Stimulated activated CD8-positive, alpha-beta memory T cell treated with anti-CD3 and anti-CD28 coated beads, Interleukin-15, amount 100 ng/mL, for 48 hours (primary cell): ENCODE measurements around the gene AEN.
"Not testable (repeated sequence)": the region's sequence is repeated elsewhere in the genome, so short reads cannot be mapped to it uniquely, and the experiment has no call there.

Experiments used
- DNase-seq, 2 donors: peaks; one replicate each; pipeline ENCODE4 v3.0.0-alpha.2; 2020; ENCODE audit warnings: low read depth in 2 of 2

AEN gene

DNA sequence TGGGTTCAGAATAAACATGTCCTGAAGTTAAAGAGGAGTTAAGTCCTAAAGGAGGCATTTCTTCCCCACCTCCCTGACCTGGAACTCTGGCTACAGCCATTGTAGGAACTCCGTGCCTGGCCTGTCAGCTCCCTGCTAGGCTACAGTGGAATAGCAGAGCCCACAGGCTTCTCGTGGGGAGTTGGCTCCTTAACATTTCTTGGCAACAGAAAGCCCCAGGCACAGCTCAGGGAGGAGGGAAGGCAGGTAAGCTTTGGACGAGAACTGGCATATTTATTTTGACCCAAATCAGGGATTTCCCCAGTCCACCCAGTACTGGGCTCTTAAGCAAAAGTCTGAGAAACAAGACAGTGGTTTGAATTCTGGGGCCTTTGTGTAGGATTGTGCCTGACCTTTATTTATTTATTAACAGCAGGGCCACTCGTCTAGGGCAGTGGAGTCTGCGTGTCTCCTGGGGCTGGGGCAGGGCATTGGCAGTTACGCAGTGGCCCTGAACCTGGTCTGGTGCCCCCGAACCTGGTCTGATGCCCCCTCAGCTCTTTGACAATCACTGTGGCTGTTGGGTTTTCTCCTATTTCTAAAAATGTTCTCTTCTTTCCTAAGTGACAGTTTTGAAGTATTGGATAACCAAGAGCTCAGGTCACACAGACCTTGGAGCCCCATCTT is 9.8 kb downstream of the AEN start:
- DNase-seq: no peak

DNA sequence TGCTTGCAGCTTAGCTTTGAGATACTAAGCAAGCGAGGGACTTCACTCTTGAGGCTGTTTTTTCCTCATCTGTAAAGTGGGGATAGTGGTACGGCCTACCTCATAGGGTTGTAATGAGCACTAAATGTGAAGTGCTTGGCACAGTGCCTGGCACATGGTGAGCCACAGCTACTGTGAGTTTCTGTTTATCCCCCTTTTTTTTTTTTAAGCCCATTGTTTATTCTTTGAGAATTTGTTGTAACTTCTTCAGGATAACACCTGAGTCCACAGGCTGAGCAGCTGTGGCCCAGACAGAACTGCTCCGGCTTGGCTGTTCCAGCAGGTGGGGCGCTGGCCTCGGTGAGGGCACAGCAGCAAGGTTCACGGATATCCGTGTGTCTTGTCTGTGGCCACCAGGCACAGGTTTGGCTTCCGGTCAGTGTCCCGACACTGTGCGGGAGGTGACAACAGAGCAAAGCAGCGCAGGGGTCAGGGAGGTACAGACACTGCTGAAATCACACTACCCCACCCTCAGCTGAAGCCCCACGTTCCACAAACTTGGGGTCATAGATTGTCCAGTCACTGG is 10.4 kb downstream of the AEN start:
- no peak for DNase-seq

DNA sequence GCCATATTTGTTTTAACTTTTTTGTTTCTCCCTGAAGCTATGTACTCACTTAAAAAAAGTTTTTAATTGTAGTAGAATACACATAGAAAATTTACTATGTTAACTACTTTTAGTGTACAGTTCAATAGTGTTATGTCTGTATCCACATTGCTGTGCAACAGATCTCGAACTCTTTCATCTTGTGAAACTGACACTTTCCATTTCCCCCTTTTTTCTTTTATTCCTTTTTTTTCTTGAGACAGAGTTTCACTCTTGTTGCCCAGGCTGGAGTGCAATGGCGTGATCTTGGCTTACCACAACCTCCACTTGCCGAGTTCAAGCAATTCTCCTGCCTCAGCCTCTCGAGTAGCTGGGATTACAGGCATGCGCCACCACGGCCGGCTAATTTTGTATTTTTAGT is 11.7 kb downstream of the AEN start:
- not testable (repeated sequence) for DNase-seq

DNA sequence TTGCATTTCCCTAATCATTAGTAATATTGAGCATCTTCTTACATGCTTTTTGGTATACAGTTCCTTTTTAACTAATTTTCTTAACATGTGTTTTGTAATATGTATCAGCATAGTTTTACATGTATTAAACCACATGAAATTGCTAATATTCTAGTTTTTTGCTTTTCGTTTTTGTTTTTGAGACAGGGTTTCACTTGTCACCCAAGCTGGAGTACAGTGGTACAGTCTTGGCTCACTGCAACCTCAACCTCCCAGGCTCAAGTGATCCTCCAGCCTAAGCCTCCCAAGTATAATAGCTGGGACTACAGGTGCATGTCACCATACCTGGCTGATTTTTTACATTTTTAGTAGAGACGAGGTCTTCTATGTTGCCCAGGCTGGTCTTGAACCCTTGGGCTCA is 13.3 kb downstream of the AEN start:
- no peak for DNase-seq

DNA sequence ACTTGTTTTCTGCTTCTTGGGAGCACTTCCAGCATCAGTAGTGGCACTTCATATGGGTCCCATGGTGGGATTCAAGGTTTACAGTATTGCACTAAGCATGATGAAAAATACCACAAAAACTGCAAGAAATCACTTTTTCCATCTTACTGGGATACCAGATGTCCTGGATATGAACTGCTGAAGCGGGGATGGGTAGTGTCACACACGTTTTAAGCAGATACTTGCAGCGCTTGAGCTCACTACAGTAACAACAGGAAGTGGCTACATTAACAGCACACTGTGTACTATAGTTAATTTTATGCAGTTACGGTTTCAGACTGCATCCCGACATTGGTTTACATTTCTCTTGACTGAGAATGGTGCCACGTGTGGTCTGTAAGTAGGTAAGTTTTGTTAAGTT is 14.2 kb downstream of the AEN start:
- no peak for DNase-seq

DNA sequence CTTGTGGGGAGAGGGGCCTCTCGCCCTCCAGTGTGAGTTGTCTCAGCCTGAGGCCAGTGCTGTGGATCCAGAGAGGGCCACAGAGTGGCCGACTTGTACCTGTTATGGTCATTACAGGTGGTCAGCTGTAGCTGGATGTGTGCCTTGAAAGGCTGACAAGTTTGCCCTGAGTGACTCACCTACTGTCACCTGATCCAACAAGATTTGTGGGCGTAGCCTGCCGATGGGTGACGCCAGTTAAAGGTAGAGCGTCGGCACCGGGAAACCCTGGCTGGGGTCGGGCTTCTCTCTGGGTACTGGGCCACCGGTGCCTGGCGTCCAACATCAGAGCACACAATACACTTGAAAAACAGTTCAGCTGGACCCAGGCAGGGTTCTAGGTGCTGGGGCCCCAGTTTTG is 14.9 kb downstream of the AEN start:
- no peak for DNase-seq

DNA sequence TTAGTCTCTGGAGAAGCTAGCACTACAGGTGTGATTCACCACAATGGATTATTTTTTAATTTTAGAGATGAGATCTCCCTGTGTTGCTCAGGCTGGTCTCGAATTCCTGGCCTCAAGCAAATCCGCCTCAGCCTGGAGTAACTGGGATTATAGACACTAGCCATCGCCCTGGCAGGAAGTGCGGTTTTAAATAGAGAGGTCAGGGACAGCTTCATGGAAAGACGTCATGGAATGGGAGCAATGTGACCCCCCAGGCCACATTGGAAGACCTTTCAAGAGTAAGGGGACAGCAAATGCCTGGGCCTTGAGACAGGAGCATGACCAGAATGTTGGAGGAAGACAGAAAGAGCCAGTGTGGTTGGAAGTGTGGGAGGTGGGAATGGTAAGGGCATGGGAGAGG is 15.5 kb downstream of the AEN start:
- no peak for DNase-seq

DNA sequence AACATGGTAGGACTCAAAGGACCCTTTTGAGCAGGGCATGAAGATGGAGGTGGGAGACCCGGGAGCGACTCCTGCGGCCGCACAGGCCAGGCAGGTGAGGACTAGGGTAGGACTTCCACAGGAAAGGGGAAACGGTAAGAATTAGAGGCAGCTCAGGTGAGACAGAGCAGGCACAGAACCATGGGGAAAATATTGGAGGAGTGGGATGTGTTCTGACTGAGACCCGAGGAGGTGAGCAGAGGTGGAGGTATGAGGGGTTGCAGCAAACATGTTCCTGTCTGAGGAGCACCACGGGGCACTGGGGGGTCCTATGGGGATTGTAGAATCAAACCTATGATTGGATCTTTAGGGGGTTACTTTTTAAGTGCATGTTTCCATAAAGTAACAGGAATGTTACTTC is 16.3 kb downstream of the AEN start:
- no peak for DNase-seq

DNA sequence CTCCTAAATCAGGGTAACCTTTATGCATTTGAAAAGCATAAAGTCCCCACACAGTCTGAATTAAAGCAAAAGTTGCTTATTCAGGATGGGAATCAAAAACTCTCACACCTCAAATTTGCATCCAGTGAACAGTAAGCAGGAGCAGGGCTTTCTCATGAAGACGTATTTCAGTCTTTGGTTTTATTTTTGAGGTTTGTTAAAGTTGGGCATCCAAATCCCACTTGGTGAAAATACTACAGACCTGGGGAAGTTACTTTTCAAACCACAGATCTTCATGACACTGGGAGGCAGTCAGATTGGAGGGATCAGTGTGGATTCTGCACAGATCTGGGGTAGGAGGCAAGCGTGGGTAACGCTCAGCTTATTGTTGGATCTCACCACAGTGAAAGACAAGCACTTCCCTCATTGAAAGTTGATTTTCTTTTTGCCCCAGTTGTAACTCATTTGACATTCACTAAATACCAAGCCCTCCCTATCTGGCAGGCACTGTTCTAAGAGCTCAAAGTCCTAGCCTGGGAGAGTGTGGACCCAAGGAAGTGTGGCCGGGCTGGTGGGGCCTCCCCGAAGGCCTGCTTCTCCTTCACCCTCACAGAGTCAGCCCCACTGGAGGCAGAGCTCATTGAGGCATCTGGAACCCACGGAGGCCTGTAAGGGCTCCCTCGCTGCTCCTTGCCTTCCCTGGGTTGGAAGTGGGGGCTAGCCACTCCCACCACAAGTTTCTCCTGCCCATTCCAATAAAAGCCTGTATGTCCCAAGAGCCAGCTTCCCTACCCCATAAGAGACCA is 16.9 kb downstream of the AEN start:
- DNase-seq: no peak

DNA sequence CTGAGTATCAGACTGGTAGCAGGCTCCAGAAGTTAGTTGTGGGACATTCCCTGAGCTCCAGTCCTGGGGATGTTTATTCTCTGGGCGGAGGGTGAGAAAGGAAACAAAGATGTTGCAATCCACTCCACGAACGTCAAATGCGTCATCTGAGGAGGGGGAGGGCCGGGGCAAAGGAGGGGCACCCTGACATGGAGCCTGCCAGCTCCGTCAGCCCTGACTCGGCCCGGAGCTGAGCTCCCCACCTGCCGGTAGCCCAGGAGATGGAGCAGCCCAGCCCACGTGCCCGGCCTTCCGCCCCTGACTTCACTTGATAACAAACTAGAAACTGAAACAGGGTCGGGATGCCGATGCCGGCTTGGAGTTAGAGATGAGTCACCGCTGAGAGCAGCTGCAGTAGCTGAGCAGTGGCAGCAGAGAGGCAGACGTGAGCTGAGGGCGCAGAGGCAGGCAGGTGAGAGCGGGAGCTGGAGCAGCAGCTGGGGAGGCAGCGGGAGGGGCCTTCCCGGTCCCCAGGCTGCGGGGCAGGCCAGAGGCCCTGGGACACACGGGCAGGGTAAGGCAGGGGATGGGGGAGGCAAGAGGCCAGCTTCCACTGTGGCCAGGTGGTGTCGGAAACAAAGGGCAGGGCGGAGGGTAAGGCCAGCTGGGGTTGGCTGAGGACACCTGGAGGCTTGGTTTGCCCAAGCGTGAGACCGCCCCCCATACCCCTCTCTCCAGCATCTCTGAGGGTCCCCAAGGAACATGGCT is 17.7 kb downstream of the AEN start, which contains the start of gene ISG20:
TSS of gene ISG20 (plus strand) at position 391 of the 747 bp plus-strand sequence. CDS start at position 742, 351 bp downstream.
- DNase-seq: peak; percentile 93 to 96

DNA sequence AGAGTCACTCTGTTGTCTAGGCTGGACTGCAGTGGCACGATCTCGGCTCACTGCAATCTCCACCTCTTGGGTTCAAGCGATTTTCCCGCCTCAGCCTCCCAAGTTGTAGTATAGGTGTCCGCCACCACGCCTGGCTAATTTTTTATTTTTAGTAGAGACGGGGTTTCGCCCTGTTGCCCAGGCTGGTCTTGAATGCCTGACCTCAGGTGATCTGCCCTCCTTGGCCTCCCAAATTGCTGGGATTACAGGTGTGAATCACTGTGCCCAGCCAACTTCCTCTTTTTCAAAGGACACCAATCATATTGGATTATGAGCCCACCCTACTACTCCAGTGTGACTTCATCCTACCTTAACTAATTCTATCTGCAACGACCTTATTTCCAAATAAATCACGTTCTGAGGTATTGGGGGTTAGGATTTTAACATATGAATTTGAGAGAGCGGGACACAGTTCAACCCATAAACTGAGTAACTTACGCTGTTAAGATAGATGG is 20.9 kb downstream of the AEN start:
- DNase-seq: no peak

DNA sequence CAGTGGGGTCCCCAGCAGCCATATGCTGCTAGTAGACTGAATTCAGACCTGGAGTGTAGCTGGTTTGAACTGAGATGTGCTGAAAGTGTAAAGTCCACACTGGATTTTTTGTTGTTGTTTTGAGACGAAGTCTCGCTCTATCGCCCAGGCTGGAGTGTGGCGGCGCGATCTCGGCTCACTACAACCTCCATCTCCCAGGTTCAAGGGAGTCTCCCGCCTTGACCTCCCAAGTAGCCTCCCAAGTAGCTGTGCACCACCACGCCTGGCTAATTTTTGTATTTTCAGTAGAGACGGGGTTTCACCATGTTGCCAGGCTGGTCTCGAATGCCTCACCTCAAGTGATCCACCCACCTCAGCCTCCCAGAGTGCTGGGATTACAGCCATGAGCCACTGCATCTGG is 21.4 kb downstream of the AEN start:
- DNase-seq: not testable (repeated sequence)

DNA sequence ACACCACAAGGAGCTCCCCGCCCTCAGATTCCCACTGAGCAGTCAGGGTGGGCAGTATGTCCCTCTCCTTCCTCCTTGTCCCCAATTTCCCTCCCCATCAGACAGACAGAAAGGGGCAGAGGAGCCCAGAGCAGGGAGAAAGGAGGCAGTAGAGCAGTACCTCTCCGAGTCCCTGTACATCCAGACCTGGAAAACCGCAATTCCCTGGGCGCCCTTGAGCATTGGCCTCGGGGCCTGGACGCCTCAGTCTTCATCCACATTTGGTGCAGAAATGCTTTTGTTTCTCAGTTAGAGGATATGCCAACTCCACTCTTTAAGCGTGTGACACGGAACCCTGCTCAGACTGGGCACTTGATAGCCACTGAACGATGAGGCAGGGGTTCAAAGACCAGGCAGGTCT is 23.6 kb downstream of the AEN start:
- DNase-seq: no peak

DNA sequence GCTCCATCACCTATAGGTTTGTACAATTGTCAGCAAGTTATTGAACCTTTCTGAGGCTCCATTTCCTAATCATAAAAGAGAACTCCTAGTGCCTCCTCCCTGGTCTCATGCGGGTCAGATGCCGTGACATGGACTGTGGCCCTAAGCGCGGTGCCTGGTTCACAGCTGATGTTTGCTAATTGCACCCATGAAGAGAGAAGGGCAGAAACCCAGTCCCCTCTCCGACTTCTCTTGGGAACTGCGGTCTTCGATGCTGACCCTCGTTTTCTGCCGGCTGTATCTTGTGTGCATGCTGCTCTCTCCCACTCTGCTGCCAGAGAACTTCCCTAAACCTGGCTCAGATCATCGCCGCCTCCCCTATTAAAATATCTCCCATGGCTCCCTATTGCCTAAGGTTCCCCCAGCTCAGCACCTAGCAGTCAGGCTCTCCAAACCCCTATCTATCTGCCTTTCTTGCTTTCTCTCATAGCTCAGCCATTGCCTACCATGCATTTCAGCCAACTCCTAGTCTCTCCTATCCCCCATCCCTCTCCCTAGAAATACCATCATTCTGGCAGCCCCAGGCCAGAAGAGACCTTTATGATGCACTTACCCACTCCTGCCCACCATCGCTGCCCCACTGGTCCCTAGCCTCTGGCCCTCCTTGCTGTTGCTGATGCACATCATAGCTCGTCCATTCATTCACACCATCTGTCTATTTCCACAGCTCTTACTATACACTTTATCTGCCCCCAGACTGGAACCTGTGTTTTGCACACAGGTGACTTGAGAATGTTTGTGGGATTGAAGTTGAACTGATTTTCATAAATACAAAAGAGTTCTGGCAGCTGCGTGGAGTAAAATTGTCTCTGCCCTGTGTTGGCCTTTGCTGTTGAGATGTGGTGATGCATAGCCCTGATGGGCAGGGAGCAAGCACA is 24.3 kb downstream of the AEN start:
- no peak for DNase-seq

DNA sequence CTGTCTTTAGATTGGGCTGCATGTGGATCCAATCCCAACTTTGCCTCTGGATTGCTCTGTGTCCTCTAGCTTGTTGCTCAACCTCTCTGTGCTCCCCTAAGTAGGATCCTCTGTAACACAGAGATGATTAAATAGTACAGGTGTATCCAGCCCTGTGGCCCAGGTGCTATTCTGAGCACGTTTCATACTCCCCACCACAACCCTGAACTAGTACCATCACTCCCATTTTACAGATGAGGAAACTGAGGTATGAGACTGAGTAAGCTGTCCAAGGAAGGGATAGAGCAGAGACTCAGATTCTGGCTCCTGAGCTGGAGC is 24.9 kb downstream of the AEN start:
- DNase-seq: no peak

DNA sequence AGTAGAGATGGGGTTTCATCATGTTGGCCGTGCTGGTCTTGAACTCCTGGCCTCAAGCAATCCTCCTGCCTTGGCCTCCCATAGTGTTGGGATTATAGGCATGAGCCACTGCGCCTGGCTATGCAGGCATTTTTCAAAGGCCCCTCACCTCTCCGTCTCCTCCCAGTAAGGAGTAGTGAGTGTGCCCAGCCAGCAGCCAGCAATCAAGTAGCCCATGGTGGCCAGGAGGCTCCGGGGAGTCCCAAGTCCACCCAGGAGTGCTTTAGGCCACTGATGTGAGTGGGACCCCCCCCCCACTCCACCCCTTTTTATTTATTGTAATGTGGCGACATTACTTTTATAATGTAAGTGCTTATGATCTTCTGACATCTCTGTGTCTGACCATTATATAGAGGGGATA is 25.8 kb downstream of the AEN start:
- DNase-seq: no peak

DNA sequence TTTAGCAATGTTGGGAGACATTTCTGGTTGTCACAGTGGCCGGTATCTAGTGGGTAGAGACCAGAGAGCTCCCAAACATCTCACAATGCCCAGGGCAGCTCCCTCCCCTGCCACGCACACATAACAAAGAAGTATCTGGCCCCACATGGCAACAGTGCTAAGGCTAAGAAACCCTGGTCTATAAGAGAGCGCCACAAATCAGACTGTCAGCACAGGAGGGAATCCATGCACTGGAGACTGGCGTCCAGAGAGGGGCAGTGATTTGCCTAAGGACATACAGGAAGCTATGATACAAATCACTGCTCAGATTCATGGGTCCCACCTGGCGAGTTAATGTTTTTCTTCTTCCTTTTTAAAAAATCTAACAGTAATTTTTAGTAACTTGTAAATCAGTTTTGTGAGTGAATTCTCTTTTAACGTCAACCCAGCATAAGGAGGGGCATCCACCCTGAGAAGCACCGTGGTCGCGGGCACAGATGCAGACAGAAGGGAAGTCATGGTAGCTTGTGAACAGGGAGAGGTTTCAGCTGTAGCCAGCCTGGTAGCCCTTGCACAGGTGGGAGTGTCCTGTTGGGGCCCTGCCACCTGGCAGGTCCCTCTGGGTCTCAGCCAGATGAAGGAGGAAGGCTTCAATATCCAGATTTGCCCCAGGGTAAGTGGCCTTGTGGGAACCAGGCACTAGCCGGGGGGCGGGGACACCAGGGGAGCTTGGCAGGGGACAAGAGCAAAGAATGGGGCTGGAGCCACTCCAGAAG is 26.4 kb downstream of the AEN start:
- DNase-seq: no peak

DNA sequence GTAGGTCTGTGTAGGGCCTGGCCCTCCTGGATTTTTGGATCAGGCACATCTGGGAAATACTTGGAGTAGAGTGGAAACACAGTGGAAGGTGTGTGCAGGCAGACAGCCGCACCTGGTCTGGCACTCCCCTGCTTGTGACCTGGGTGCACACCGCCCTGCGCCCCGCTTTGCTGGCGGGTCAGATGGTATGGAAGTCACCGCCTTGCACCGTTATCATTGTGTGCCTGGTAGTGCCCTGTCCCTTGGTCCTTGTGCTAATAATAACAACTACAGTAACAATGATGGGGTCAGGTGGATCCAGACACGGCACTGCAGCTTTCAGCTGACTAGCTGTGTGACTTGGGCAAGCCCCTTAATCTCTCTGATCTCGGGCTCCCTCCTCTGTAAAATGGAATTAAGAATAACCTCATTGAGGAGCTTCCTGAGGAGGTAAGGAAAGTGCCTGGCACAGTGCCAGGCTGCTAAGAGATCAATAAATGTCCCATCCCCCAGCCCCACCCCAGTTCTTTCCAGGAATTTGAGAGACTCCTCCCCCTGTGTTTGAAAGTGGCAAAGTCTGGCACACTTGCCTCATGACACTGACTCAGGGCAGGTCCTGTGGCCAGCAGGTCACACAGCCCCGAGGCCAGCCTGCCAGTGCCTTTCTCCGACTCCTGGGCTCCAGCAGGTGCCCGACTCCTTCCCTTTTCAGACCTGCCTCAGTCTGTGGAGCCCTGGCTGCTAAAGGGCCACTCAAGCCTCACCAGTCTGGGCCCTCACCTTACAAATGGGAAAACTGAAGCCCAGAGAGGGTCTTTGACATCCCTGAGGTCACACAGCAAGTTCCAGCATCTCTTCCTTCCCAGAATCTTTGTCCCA is 27.4 kb downstream of the AEN start:
- DNase-seq: no peak

DNA sequence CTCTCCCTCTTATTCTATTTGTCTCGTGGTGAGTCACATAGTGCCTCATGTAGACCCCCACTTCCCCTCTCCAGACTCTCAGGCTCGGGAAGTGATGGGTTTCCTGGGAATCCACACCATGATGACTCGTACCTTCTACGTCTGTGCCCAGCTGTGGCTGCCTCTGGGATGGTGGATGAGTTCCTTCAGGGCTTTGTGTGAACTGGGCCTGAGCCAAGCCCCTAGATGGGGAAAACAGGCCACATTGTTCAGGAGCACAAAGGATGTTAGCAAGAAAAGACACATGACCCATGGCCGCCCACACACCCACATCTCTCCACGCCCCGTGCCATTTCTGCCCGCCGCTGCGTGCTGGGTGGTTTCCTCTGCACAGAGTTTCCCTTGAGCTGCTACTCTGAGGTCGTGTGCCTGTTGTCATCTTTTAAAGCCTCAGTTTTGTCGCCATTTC is 28.2 kb downstream of the AEN start:
- DNase-seq: peak; percentile 74 to 75
